Superior temporal gyrus (tissue), 1 donor: Measurements from ENCODE around the gene NUDT3.
"Not testable (repeated sequence)": the region's sequence is repeated elsewhere in the genome, so short reads cannot be mapped to it uniquely, and the experiment has no call there.

ENCODE experiments used
- DNase-seq: peaks from one replicate; pipeline ENCODE4 v3.0.0-alpha.2; 2016; ENCODE audit errors: extremely low spot score

Gene NUDT3

GRCh38 chr6:34343806-34344205 lies 48.7 kb downstream of the NUDT3 start:
- no peak for DNase-seq

- DNase-seq = no peak
Measured at GRCh38 chr6:34342247-34342646, 50.2 kb downstream of the NUDT3 start.

GRCh38 chr6:34341481-34341971 lies 50.9 kb downstream of the NUDT3 start:
- no peak for DNase-seq

- DNase-seq = no peak
Measured at GRCh38 chr6:34340906-34341480, 51.5 kb downstream of the NUDT3 start.

- no peak for DNase-seq
Measured at GRCh38 chr6:34340394-34340793, 52.1 kb downstream of the NUDT3 start.

- DNase-seq = no peak
Measured at GRCh38 chr6:34339971-34340370, 52.5 kb downstream of the NUDT3 start.

- no peak for DNase-seq
Measured at GRCh38 chr6:34339432-34339831, 53.0 kb downstream of the NUDT3 start.

- no peak for DNase-seq
Measured at GRCh38 chr6:34338811-34339210, 53.7 kb downstream of the NUDT3 start.

- no peak for DNase-seq
Measured at GRCh38 chr6:34338377-34338776, 54.1 kb downstream of the NUDT3 start.

GRCh38 chr6:34334796-34335416 lies 57.6 kb downstream of the NUDT3 start:
- DNase-seq = no peak

GRCh38 chr6:34333858-34334257 lies 58.6 kb downstream of the NUDT3 start:
- no peak for DNase-seq

GRCh38 chr6:34332251-34333198 lies 59.9 kb downstream of the NUDT3 start:
- DNase-seq = no peak

GRCh38 chr6:34331371-34332050 lies 61.0 kb downstream of the NUDT3 start:
- DNase-seq = no peak

GRCh38 chr6:34329814-34330213 lies 62.7 kb downstream of the NUDT3 start:
- not testable (repeated sequence) for DNase-seq

GRCh38 chr6:34328969-34329368 lies 63.5 kb downstream of the NUDT3 start:
- DNase-seq = no peak

GRCh38 chr6:34327313-34328205 lies 64.9 kb downstream of the NUDT3 start:
- DNase-seq = not testable (repeated sequence)

- DNase-seq = no peak
Measured at GRCh38 chr6:34325633-34326032, 66.8 kb downstream of the NUDT3 start.

- DNase-seq = no peak
Measured at GRCh38 chr6:34324738-34325444, 67.6 kb downstream of the NUDT3 start.

GRCh38 chr6:34324221-34324620 lies 68.2 kb downstream of the NUDT3 start:
- not testable (repeated sequence) for DNase-seq

GRCh38 chr6:34323300-34323699 lies 69.2 kb downstream of the NUDT3 start:
- no peak for DNase-seq
